ENCODE data around the gene CNTFR. TPM values are rescaled to one million over a fixed set of nuclear protein-coding genes. Genes with fewer than 3 reads are reported as not detected.

The CNTFR gene
- total RNA-seq, 1 donor from 2014 or later = 2.5 TPM

GRCh38 chr9:34629491-34629808 is 39.9 kb upstream of the CNTFR start:
- DNase-seq (no peak), ATAC-seq (no peak)
- H3K9me3 ChIP-seq = no peaks in the 10 kb centered on the region
- H3K27ac ChIP-seq = no peak overlapping the region
- peak overlapping the region; percentile 49 for H3K4me3 ChIP-seq
- TF ChIP-seq, protein P1, sequence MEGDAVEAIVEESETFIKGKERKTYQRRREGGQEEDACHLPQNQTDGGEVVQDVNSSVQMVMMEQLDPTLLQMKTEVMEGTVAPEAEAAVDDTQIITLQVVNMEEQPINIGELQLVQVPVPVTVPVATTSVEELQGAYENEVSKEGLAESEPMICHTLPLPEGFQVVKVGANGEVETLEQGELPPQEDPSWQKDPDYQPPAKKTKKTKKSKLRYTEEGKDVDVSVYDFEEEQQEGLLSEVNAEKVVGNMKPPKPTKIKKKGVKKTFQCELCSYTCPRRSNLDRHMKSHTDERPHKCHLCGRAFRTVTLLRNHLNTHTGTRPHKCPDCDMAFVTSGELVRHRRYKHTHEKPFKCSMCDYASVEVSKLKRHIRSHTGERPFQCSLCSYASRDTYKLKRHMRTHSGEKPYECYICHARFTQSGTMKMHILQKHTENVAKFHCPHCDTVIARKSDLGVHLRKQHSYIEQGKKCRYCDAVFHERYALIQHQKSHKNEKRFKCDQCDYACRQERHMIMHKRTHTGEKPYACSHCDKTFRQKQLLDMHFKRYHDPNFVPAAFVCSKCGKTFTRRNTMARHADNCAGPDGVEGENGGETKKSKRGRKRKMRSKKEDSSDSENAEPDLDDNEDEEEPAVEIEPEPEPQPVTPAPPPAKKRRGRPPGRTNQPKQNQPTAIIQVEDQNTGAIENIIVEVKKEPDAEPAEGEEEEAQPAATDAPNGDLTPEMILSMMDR (IDR thresholded peaks at IDR 0.05) = no peak
- peaks cover 10% of the 10 kb centered on the region for H3K4me1 ChIP-seq
- peaks cover 65% of the 10 kb centered on the region for H3K27me3 ChIP-seq (ENCODE audit: low read depth)
- no peaks in the 10 kb centered on the region for H3K36me3 ChIP-seq
- intact Hi-C loops (cut with DNase I) = no loop called here

- Histone ChIP-seq H3K4me3 (peak within 1 kb of the TSS; percentile 49), H3K9me3 (no peaks in the 10 kb centered on the region), H3K4me1 (peaks cover 10% of the 10 kb centered on the region), H3K36me3 (no peaks in the 10 kb centered on the region), H3K27me3 (ENCODE audit: low read depth) (peaks cover 71% of the 10 kb centered on the region), H3K27ac (no peak within 1 kb of the TSS)
- ATAC-seq (peak; percentile 83 to 91), DNase-seq (peak; percentile 62)
- TF ChIP-seq, protein P1 (IDR thresholded peaks at IDR 0.05) = no peak
- intact Hi-C loops (cut with DNase I) = no loop called here
Observed at GRCh38 chr9:34628656-34629490, 39.3 kb upstream of the CNTFR start, which contains the start of gene ARID3C. Gene ARID3C, minus strand, starts transcription at chr9:34629066. Its CDS starts 1,052 bp downstream, at chr9:34628014.

DNA sequence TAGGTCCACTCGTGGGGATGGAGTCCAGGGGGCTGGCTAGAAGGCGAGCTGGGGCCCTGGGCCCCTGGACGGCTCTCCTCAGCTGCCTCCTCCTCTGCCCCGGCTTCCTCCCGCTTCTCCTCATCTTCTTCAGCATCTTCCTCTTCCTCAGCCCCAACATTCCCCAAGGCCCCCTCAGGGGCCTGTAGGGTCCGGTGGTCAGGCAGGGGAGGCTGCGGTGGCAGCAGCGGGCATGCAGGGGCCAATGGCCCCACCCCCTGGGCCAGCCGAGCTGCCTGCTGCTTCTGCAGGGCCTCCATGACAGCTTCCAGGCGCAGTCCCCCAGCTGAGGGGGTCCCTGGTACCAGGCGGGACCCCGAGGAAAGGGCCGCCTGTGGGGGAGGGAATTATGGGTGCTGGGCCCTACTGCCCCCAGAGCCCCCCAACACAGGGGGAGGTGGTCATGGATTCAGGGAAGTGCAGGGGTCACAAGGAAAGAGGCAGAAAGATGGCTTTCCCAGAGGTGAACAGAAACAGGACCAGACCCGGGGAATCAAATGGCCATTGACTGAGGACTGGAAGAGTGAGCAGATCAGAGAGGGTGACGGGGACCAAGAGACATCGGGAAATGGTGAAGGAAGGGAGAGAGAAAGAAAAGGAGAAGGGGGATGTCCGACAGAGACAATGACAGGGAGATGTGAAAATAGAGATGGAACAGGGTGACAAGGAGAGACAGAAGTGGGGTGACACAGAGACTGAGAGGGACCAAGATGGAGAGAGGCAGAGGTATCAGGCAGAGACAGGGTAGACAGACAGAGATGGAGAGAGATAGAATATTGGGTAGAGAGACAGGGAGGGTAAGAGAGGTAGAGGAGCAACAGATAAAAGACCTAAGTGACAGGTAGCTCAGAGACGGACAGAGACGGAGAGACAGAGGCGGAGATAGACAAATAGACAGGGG is 38.5 kb upstream of the CNTFR start:
- no peak for ATAC-seq
- Histone ChIP-seq H3K27me3 (ENCODE audit: low read depth) (peaks cover 80% of the 10 kb centered on the region), H3K4me1 (peaks cover 16% of the 10 kb centered on the region), H3K36me3 (no peaks in the 10 kb centered on the region), H3K4me3 (peak overlapping the region; percentile 49), H3K27ac (no peak overlapping the region), H3K9me3 (no peaks in the 10 kb centered on the region)
- no peak for DNase-seq
- intact Hi-C loops (cut with DNase I) = no loop called here
- TF ChIP-seq, protein P1 (IDR thresholded peaks at IDR 0.05) = no peak

DNA sequence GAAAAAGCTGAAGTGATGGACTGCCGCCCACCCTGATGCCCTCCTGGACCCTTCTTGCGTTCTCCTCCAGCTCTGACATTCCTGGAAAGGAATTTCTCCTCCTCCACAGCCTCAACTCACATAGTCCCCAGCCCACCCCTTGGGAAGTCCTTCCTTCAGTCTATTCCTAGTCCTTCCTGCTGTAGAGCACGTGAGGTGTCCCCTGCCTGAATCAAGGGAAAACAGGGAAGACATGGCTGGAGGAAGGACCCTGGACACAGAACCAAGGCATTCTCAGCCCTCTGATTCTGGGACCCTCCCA is 35.6 kb upstream of the CNTFR start:
- Histone ChIP-seq H3K4me1 (peaks cover 21% of the 10 kb centered on the region), H3K9me3 (no peaks in the 10 kb centered on the region), H3K27me3 (ENCODE audit: low read depth) (peaks cover 85% of the 10 kb centered on the region), H3K36me3 (no peaks in the 10 kb centered on the region), H3K4me3 (no peak overlapping the region), H3K27ac (no peak overlapping the region)
- TF ChIP-seq, protein P1 (IDR thresholded peaks at IDR 0.05) = no peak
- DNase-seq (no peak), ATAC-seq (no peak)
- intact Hi-C loops (cut with DNase I) = no loop called here

DNA sequence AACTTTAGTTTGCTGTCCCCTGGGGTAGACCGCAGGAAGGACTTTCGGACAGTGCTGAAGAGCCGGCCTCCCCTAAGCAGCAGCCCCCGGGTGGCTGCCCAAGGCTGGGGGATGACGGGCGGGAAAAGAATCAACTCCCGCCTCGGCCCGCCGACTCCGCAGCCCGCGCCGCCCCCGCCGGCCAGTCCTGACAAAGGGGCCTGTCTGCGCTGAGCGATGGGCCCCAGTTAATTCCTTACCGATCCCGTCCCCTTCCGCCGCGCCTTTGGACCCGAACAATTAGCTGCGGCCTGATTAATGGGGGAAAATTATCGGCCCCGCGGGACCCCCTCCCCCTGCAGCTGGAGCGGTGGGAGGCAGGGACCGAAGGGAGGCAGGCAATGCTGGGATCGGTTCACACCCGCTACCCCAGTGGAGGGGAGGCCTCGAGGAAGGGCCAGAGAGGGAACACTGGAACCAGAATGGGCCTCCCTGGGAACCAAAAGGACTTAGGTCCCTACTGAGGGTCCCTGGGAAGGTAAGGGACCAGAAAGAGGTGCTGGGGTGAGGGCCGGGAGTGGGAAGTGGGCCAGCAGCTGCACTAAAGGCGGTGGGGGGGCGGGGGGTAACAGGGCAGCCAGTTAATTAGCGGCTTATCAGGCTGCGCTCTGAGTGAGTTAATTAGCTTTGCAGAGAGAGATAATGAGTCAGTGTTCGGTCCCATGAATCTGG is 35.1 kb upstream of the CNTFR start:
- Histone ChIP-seq H3K27me3 (ENCODE audit: low read depth) (peaks cover 80% of the 10 kb centered on the region), H3K4me3 (no peak overlapping the region), H3K36me3 (no peaks in the 10 kb centered on the region), H3K27ac (no peak overlapping the region), H3K4me1 (peaks cover 24% of the 10 kb centered on the region), H3K9me3 (no peaks in the 10 kb centered on the region)
- intact Hi-C loops (cut with DNase I) = no loop called here
- ATAC-seq (no peak), DNase-seq (no peak)
- TF ChIP-seq, protein P1 (IDR thresholded peaks at IDR 0.05) = no peak
